ENCODE data around the gene DPP9.
"Not testable (repeated sequence)": the region's sequence is repeated elsewhere in the genome, so short reads cannot be mapped to it uniquely, and the experiment has no call there.

DPP9 gene

GRCh38 chr19:4684312-4685095 lies 39.1 kb downstream of the DPP9 start:
- DNase-seq: no peak

- no peak for DNase-seq
Measured at GRCh38 chr19:4682417-4683200, 41.0 kb downstream of the DPP9 start.

GRCh38 chr19:4680021-4680420 lies 43.6 kb downstream of the DPP9 start:
- not testable (repeated sequence) for DNase-seq

GRCh38 chr19:4678881-4679790 lies 44.5 kb downstream of the DPP9 start:
- DNase-seq: no peak

GRCh38 chr19:4676955-4677731 lies 46.5 kb downstream of the DPP9 start:
- peak; percentile 40 to 50 for DNase-seq

GRCh38 chr19:4675346-4675745 lies 48.3 kb downstream of the DPP9 start:
- no peak for DNase-seq

- DNase-seq: no peak
Measured at GRCh38 chr19:4673726-4674125, 49.9 kb downstream of the DPP9 start.

GRCh38 chr19:4673216-4673615 lies 50.4 kb downstream of the DPP9 start:
- DNase-seq: no peak

GRCh38 chr19:4671185-4671851 lies 52.3 kb downstream of the DPP9 start:
- no peak for DNase-seq

- peak; percentile 76 to 92 for DNase-seq
Measured at GRCh38 chr19:4669723-4670480, 53.7 kb downstream of the DPP9 start, which contains the start of gene MYDGF. Gene MYDGF (minus strand): TSS chr19:4670342. CDS start chr19:4670334, 8 bp downstream.

GRCh38 chr19:4664642-4665041 lies 59.0 kb downstream of the DPP9 start:
- no peak for DNase-seq

GRCh38 chr19:4662812-4663211 lies 60.8 kb downstream of the DPP9 start:
- DNase-seq: no peak

- no peak for DNase-seq
Measured at GRCh38 chr19:4662020-4662695, 61.5 kb downstream of the DPP9 start.

- DNase-seq: no peak
Measured at GRCh38 chr19:4660993-4661392, 62.6 kb downstream of the DPP9 start.

GRCh38 chr19:4660181-4660791 lies 63.4 kb downstream of the DPP9 start:
- DNase-seq: no peak

- DNase-seq: no peak
Measured at GRCh38 chr19:4657835-4658234, 65.8 kb downstream of the DPP9 start.

- no peak for DNase-seq
Measured at GRCh38 chr19:4657262-4657661, 66.4 kb downstream of the DPP9 start.

GRCh38 chr19:4656102-4656501 lies 67.5 kb downstream of the DPP9 start:
- no peak for DNase-seq

- no peak for DNase-seq
Measured at GRCh38 chr19:4654437-4655361, 68.9 kb downstream of the DPP9 start.

All from SHP77 (cell line).